GM15510 (cell line): ENCODE results near the gene NLGN1.

Experiments used
- POLR2A ChIP-seq: IDR thresholded peaks from 3 replicates; pipeline ENCODE4 v1.6.1; 2011; ENCODE audit warnings: borderline replicate concordance; ENCODE audit not compliant: insufficient read length; ENCODE audit errors: extremely low read depth

The NLGN1 gene

GRCh38 chr3:174072675-174073074 lies 675.1 kb downstream of the NLGN1 start:
- no peak for TF ChIP-seq POLR2A

GRCh38 chr3:174083706-174084105 lies 686.2 kb downstream of the NLGN1 start:
- TF ChIP-seq POLR2A: no peak

GRCh38 chr3:174089592-174089991 lies 692.0 kb downstream of the NLGN1 start:
- TF ChIP-seq POLR2A: no peak

- no peak for TF ChIP-seq POLR2A
Observed at GRCh38 chr3:174094669-174095068, 697.1 kb downstream of the NLGN1 start.

GRCh38 chr3:174097686-174098085 lies 700.1 kb downstream of the NLGN1 start:
- TF ChIP-seq POLR2A: no peak

- no peak for TF ChIP-seq POLR2A
Observed at GRCh38 chr3:174098746-174099145, 701.2 kb downstream of the NLGN1 start.

- TF ChIP-seq POLR2A: no peak
Observed at GRCh38 chr3:174099724-174100123, 702.2 kb downstream of the NLGN1 start.

- TF ChIP-seq POLR2A: no peak
Observed at GRCh38 chr3:174100744-174101143, 703.2 kb downstream of the NLGN1 start.

GRCh38 chr3:174101244-174101643 lies 703.7 kb downstream of the NLGN1 start:
- no peak for TF ChIP-seq POLR2A

- TF ChIP-seq POLR2A: no peak
Observed at GRCh38 chr3:174102274-174102673, 704.7 kb downstream of the NLGN1 start.

- no peak for TF ChIP-seq POLR2A
Observed at GRCh38 chr3:174102866-174103265, 705.3 kb downstream of the NLGN1 start.

GRCh38 chr3:174110761-174111160 lies 713.2 kb downstream of the NLGN1 start:
- TF ChIP-seq POLR2A: no peak

GRCh38 chr3:174111776-174112175 lies 714.2 kb downstream of the NLGN1 start:
- no peak for TF ChIP-seq POLR2A

- no peak for TF ChIP-seq POLR2A
Observed at GRCh38 chr3:174116421-174116820, 718.9 kb downstream of the NLGN1 start.

- TF ChIP-seq POLR2A: no peak
Observed at GRCh38 chr3:174120997-174121396, 723.5 kb downstream of the NLGN1 start.

- TF ChIP-seq POLR2A: no peak
Observed at GRCh38 chr3:174122411-174122810, 724.9 kb downstream of the NLGN1 start.

GRCh38 chr3:174125267-174125824 lies 727.8 kb downstream of the NLGN1 start:
- TF ChIP-seq POLR2A: no peak

GRCh38 chr3:174126990-174127758 lies 729.6 kb downstream of the NLGN1 start:
- no peak for TF ChIP-seq POLR2A

- TF ChIP-seq POLR2A: no peak
Observed at GRCh38 chr3:174132006-174132405, 734.5 kb downstream of the NLGN1 start.
